ENCODE data around the gene B3GAT1. TPM values are rescaled to one million over a fixed set of nuclear protein-coding genes. Genes with fewer than 3 reads are reported as not detected.

Gene B3GAT1
- total RNA-seq, 1 experiment from 2014 or later: 34.3 TPM

DNA sequence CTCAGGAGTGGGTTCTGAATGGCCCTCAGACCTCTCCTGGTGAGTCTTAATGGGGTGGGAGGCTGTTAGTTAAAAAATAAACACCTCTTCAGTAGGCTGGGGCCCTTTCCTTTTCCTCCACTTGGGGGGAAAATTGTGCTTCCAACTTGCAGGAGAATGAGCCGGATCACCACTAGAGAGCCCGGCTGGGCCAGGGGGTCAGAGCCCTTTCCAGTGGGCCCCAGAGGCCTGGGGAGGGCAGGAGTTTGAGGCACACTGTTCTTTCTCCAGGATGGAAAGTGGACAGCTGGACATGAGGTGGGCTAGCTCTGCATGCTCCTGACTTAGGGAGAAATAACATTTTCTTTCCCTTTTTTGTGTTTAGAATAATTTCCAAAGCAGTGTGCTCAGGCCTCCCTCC, 32.8 kb downstream of the B3GAT1 start:
- H3K4ac ChIP-seq (ENCODE audit: low read depth, low read length): no peak overlapping the region
- H3K4me2 ChIP-seq (ENCODE audit: insufficient read depth, insufficient read length, low read length): no peak overlapping the region
- no peak overlapping the region for H3K18ac ChIP-seq (ENCODE audit: insufficient read length, low read depth, low read length)
- H3K23ac ChIP-seq (ENCODE audit: insufficient read length, low read depth, low read length): no peak overlapping the region
- no CpG with 5 or more reads among the region's 2 CpGs for WGBS (ENCODE audit: extremely low coverage, insufficient read length, low lambda C conversion rate)
- no peaks in the 10 kb centered on the region for H3K27me3 ChIP-seq (ENCODE audit: insufficient read depth, low read length)
- H2AK5ac ChIP-seq (ENCODE audit: insufficient read length, low read length): no peak overlapping the region
- no peaks in the 10 kb centered on the region for H3K9me3 ChIP-seq (ENCODE audit: control insufficient read depth, low read depth, low read length)
- H3K4me1 ChIP-seq (ENCODE audit: insufficient read depth, low read length): peaks cover 4% of the 10 kb centered on the region; the same call in 1 of the 2 replicates
- no peak overlapping the region for H4K5ac ChIP-seq (ENCODE audit: insufficient read length, low read depth, low read length)
- no peaks in the 10 kb centered on the region for H3K79me1 ChIP-seq (ENCODE audit: insufficient read depth, low read depth, low read length, poor library complexity, severe bottlenecking)
- H3K4me3 Mint-ChIP-seq: no peak overlapping the region
- H3K23me2 ChIP-seq (ENCODE audit: insufficient read length, low read depth, low read length, poor library complexity, severe bottlenecking): no peaks in the 10 kb centered on the region
- no peak overlapping the region for H2BK5ac ChIP-seq (ENCODE audit: insufficient read length, low read length)
- no peak overlapping the region for H2BK12ac ChIP-seq (ENCODE audit: insufficient read length, low read depth, low read length)
- no peak overlapping the region for H2BK120ac ChIP-seq (ENCODE audit: low read depth, low read length, poor library complexity, severe bottlenecking)
- peaks cover 10 to 39% (median 29%) of the 10 kb centered on the region in 3 experiments; a peak in 6 of 7 replicates for H3K36me3 Mint-ChIP-seq (ENCODE audit: insufficient read depth in 1 of 3, low read depth in 3 of 3)
- no peak overlapping the region for H4K8ac ChIP-seq (replicated peaks; ENCODE audit: insufficient read length, low read depth, low read length)
- H3K9ac ChIP-seq (ENCODE audit: extremely low read depth, insufficient read length, low read length): no peak overlapping the region
- DNase-seq: no peak
- no peaks in the 10 kb centered on the region for H3K9me3 Mint-ChIP-seq
- H4K20me1 ChIP-seq (ENCODE audit: control insufficient read depth, insufficient read depth, insufficient read length): no peaks in the 10 kb centered on the region
- H4K91ac ChIP-seq (ENCODE audit: insufficient read length, low read depth, low read length): no peak overlapping the region
- H2BK15ac ChIP-seq (ENCODE audit: low read depth, low read length): no peak overlapping the region
- H3K56ac ChIP-seq (ENCODE audit: insufficient read length, low read depth, low read length): no peak overlapping the region
- H3K27me3 Mint-ChIP-seq (ENCODE audit: low read depth): peaks cover 5% of the 10 kb centered on the region; the same call in 1 of the 2 replicates
- no peak overlapping the region for H2AFZ ChIP-seq (ENCODE audit: low read length)
- H3K4me1 Mint-ChIP-seq: peaks cover 16 to 20% of the 10 kb centered on the region in 2 experiments
- H3T11ph ChIP-seq (ENCODE audit: low read length): no peak overlapping the region
- no peaks in the 10 kb centered on the region for H3K79me2 ChIP-seq (ENCODE audit: insufficient read depth, low read length)
- H3K27ac Mint-ChIP-seq: no peak overlapping the region
- no peak overlapping the region for H2BK20ac ChIP-seq (ENCODE audit: low read depth, low read length, poor library complexity, severe bottlenecking)
- TF ChIP-seq, protein P1, sequence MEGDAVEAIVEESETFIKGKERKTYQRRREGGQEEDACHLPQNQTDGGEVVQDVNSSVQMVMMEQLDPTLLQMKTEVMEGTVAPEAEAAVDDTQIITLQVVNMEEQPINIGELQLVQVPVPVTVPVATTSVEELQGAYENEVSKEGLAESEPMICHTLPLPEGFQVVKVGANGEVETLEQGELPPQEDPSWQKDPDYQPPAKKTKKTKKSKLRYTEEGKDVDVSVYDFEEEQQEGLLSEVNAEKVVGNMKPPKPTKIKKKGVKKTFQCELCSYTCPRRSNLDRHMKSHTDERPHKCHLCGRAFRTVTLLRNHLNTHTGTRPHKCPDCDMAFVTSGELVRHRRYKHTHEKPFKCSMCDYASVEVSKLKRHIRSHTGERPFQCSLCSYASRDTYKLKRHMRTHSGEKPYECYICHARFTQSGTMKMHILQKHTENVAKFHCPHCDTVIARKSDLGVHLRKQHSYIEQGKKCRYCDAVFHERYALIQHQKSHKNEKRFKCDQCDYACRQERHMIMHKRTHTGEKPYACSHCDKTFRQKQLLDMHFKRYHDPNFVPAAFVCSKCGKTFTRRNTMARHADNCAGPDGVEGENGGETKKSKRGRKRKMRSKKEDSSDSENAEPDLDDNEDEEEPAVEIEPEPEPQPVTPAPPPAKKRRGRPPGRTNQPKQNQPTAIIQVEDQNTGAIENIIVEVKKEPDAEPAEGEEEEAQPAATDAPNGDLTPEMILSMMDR (conservative IDR thresholded peaks at IDR 0.05): no peak
- no peak overlapping the region for H3K14ac ChIP-seq (ENCODE audit: insufficient read depth, low read length)
- no peak overlapping the region for H3K27ac ChIP-seq (ENCODE audit: insufficient read length, low read depth, low read length)
